HUDEP-2 (cell line): ENCODE results near the gene GRK5.

Source experiments
- DNase-seq, 76 experiments: peaks; one replicate each; lab custom pipeline; 2025; ENCODE audit not compliant: unreplicated experiment in 76 of 76; lab: John Stamatoyannopoulos, UW

GRK5 gene

GRCh38 chr10:119351189-119351588 lies 143.8 kb downstream of the GRK5 start:
- no peak for DNase-seq

GRCh38 chr10:119352042-119352441 lies 144.7 kb downstream of the GRK5 start:
- no peak for DNase-seq

- DNase-seq, result no peak
Measured at GRCh38 chr10:119352807-119353206, 145.4 kb downstream of the GRK5 start.

GRCh38 chr10:119353421-119353820 lies 146.1 kb downstream of the GRK5 start:
- DNase-seq, result no peak

GRCh38 chr10:119355930-119356329 lies 148.6 kb downstream of the GRK5 start:
- peak in 3 of 76 experiments; percentile 2 to 20 (median 9) for DNase-seq

GRCh38 chr10:119357412-119358151 lies 150.2 kb downstream of the GRK5 start:
- no peak for DNase-seq

- no peak for DNase-seq
Measured at GRCh38 chr10:119358152-119358512, 150.8 kb downstream of the GRK5 start.

- DNase-seq, result no peak
Measured at GRCh38 chr10:119358567-119358966, 151.2 kb downstream of the GRK5 start.

GRCh38 chr10:119359025-119359424 lies 151.7 kb downstream of the GRK5 start:
- DNase-seq, result no peak

- DNase-seq, result no peak
Measured at GRCh38 chr10:119360181-119360921, 153.0 kb downstream of the GRK5 start.

- DNase-seq, result no peak
Measured at GRCh38 chr10:119361037-119361436, 153.7 kb downstream of the GRK5 start.

GRCh38 chr10:119362122-119362521 lies 154.8 kb downstream of the GRK5 start:
- no peak for DNase-seq

- DNase-seq, result no peak
Measured at GRCh38 chr10:119364645-119365600, 157.6 kb downstream of the GRK5 start.

GRCh38 chr10:119365773-119366599 lies 158.6 kb downstream of the GRK5 start:
- no peak for DNase-seq

GRCh38 chr10:119367841-119368549 lies 160.6 kb downstream of the GRK5 start:
- DNase-seq, result no peak

GRCh38 chr10:119368581-119368980 lies 161.2 kb downstream of the GRK5 start:
- DNase-seq, result no peak

- DNase-seq, result no peak
Measured at GRCh38 chr10:119368991-119369869, 161.9 kb downstream of the GRK5 start.

- DNase-seq, result no peak
Measured at GRCh38 chr10:119370111-119370741, 162.9 kb downstream of the GRK5 start.
